Body of pancreas (tissue), 4 donors: ENCODE results near the gene EMP1.

Source experiments
- CTCF ChIP-seq, 7 experiments: fragments of 450-650 bp in 4 of 7; fragments of 200-600 bp in 3 of 7; sonication (generic) in 3 of 7; IDR thresholded peaks; one replicate each; pipeline ENCODE4 v1.5.1; 2016 to 2019; ENCODE audit warnings: antibody characterized with exemption in 7 of 7
- POLR2A ChIP-seq, 3 donors: fragments of 450-650 bp; IDR thresholded peaks; one replicate each; pipeline ENCODE4 v1.6.1; 2016; ENCODE audit warnings: antibody characterized with exemption in 3 of 3, mild to moderate bottlenecking in 2 of 3

GRCh38 chr12:13192719-13193118, 3.8 kb upstream of the EMP1 start:
- TF ChIP-seq CTCF (IDR thresholded peaks at IDR 0.05) (no peak), POLR2A (IDR thresholded peaks at IDR 0.05) (no peak)
